Measurements from ENCODE around the gene FAM136A.
"Not testable (repeated sequence)": the region's sequence is repeated elsewhere in the genome, so short reads cannot be mapped to it uniquely, and the experiment has no call there.

Gene FAM136A

GRCh38 chr2:70297828-70298227, 4.0 kb downstream of the FAM136A start:
- DNase-seq (ENCODE audit: low read depth): not testable (repeated sequence)

- DNase-seq (ENCODE audit: low read depth): no peak
Observed at GRCh38 chr2:70283500-70284191, 18.2 kb downstream of the FAM136A start.

GRCh38 chr2:70282439-70282838, 19.4 kb downstream of the FAM136A start:
- DNase-seq (ENCODE audit: low read depth): no peak

GRCh38 chr2:70280242-70280798, 21.5 kb downstream of the FAM136A start:
- DNase-seq (ENCODE audit: low read depth): no peak

- no peak for DNase-seq (ENCODE audit: low read depth)
Observed at GRCh38 chr2:70270323-70270722, 31.5 kb downstream of the FAM136A start.

- DNase-seq (ENCODE audit: low read depth): not testable (repeated sequence)
Observed at GRCh38 chr2:70269422-70270302, 32.2 kb downstream of the FAM136A start.

- DNase-seq (ENCODE audit: low read depth): not testable (repeated sequence)
Observed at GRCh38 chr2:70266925-70267324, 34.9 kb downstream of the FAM136A start.

- peak; percentile 7 for DNase-seq (ENCODE audit: low read depth)
Observed at GRCh38 chr2:70261501-70261900, 40.4 kb downstream of the FAM136A start.

- DNase-seq (ENCODE audit: low read depth): peak; percentile 29
Observed at GRCh38 chr2:70258532-70258875, 43.4 kb downstream of the FAM136A start.

- no peak for DNase-seq (ENCODE audit: low read depth)
Observed at GRCh38 chr2:70255637-70256314, 46.1 kb downstream of the FAM136A start.

- DNase-seq (ENCODE audit: low read depth): no peak
Observed at GRCh38 chr2:70250434-70250833, 51.4 kb downstream of the FAM136A start.

- DNase-seq (ENCODE audit: low read depth): peak; percentile 94
Observed at GRCh38 chr2:70248181-70248847, 53.6 kb downstream of the FAM136A start, which contains the start of gene TIA1. Gene TIA1 (minus strand): TSS chr2:70248628. CDS start chr2:70248430, 198 bp downstream.

GRCh38 chr2:70247364-70248180, 54.3 kb downstream of the FAM136A start:
- DNase-seq (ENCODE audit: low read depth): peak; percentile 37
